Activated T-helper 17 cell treated with anti-CD3 and anti-CD28 coated beads, Interleukin-2, amount 50 U/mL, for 72 hours (primary cell): ENCODE data around the gene VCP. TPM values are rescaled to one million over a fixed set of nuclear protein-coding genes. Genes with fewer than 3 reads are reported as not detected.

Source experiments
- ATAC-seq: fragments of 150-1000 bp; cut with Tn5 transposase; replicated peaks from 2 replicates; pipeline ENCODE4 v1.10.0; 2021; ENCODE audit warnings: mild to moderate bottlenecking, moderate library complexity
- H3K27ac Mint-ChIP-seq: one replicate; pipeline ENCODE4 v1.8.0; 2022; ENCODE audit warnings: mixed read lengths
- H3K27me3 Mint-ChIP-seq: one replicate; pipeline ENCODE4 v1.8.0; 2022; ENCODE audit warnings: mixed read lengths
- H3K36me3 Mint-ChIP-seq: one replicate; pipeline ENCODE4 v1.8.0; 2022; ENCODE audit warnings: low read depth, mild to moderate bottlenecking, mixed read lengths
- H3K4me1 Mint-ChIP-seq: one replicate; pipeline ENCODE4 v1.8.0; 2022; ENCODE audit warnings: mixed read lengths
- H3K4me3 Mint-ChIP-seq: one replicate; pipeline ENCODE4 v1.8.0; 2022; ENCODE audit warnings: mild to moderate bottlenecking, mixed read lengths
- H3K9me3 Mint-ChIP-seq: one replicate; pipeline ENCODE4 v1.8.0; 2022; ENCODE audit warnings: mixed read lengths
- total RNA-seq, 2 donors: library from RNA; stranded (reverse); gene quantifications; one replicate each; pipeline ENCODE4 v1.2.3, GENCODE V29; 2022

VCP gene
- total RNA-seq, 2 donors from 2014 or later = 235 to 322 TPM

DNA sequence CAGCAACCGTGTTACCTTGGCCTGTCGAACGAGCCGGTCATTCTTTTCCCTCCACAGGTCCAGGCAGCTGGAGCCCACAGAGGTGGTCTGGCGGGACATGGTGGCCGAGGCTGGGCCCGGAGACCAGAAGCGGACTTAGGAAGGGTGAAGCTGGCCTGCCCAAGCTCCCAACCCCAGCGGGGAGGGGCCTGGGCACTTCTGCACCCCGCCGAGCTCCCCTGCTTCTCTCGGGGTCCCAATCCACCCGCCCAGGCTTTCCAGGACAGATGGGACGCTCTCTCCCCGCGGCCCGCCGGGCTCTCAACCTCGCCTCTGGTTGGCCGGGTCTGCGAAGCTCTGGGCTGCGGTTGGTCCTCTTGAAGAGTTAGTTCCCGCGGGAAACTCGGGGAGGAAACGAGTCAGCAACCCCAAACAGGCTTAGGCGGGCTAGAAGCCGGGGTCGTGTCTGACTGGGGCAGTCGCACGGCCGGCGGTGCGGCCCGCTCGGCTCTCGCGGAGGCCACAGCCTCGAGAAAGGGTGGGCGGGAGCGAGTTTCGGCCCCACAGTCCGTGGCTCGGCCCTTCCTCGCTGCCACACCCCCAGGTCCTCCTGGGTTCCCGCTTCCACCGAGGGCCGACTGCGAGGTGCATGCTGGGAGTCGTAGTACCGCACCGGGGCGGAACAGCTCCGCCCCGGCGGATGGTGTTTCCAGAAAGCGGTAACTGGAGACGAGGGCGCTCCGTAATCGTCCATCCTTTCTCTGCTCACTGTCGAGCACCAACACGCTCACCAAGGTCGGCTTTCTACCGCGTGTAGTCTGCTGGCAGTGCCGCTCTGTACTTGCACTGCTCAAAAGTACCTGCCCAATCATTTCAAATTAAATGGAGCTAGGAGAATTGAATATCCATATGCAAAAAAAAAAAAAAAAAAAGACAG, 7.3 kb upstream of the VCP start, which contains the start of gene FANCG:
FANCG (minus strand) TSS at position 517 of the 916 bp plus-strand sequence; CDS start at position 99, 418 bp downstream.
- H3K4me1 Mint-ChIP-seq = peaks cover 16% of the 10 kb centered on the region
- peak within 1 kb of the TSS; percentile 99 for H3K4me3 Mint-ChIP-seq
- H3K27me3 Mint-ChIP-seq = no peaks in the 10 kb centered on the region
- H3K9me3 Mint-ChIP-seq = no peaks in the 10 kb centered on the region
- H3K27ac Mint-ChIP-seq = peak within 1 kb of the TSS; percentile 95
- ATAC-seq = peak; percentile 93
- H3K36me3 Mint-ChIP-seq = peaks cover 41% of the 10 kb centered on the region

- Mint-ChIP-seq H3K9me3 (no peaks in the 10 kb centered on the region), H3K27ac (peak overlapping the region; percentile 95), H3K27me3 (no peaks in the 10 kb centered on the region), H3K4me1 (peaks cover 23% of the 10 kb centered on the region), H3K36me3 (peaks cover 47% of the 10 kb centered on the region), H3K4me3 (peak overlapping the region; percentile 99)
- ATAC-seq = peak; percentile 6
Observed at GRCh38 chr9:35079041-35079425, 6.6 kb upstream of the VCP start.

GRCh38 chr9:35078066-35078465, 5.6 kb upstream of the VCP start:
- ATAC-seq = no peak
- H3K27me3 Mint-ChIP-seq = no peaks in the 10 kb centered on the region
- H3K36me3 Mint-ChIP-seq = peaks cover 57% of the 10 kb centered on the region
- peak overlapping the region; percentile 99 for H3K4me3 Mint-ChIP-seq
- no peaks in the 10 kb centered on the region for H3K9me3 Mint-ChIP-seq
- peak overlapping the region; percentile 95 for H3K27ac Mint-ChIP-seq
- peaks cover 31% of the 10 kb centered on the region for H3K4me1 Mint-ChIP-seq

DNA sequence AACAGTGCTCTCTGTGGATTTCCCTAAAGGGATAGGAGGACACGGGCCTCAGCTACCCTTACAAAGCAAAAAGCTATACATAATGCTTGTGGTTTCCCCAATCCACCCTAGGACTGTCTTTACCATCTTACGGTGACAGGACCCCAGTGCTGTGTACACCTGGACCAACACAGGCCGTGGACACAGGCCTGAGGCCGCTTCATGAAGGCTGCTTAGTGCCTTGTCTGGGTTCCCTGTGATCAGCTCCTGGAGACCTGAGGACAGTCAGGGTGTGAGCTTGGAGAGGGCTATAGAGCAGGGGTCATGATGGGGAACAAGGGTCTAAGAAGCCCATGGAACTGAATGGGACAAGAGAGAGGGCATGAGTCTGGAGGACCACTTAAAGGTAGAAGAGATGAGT, 4.4 kb upstream of the VCP start:
- Mint-ChIP-seq H3K27me3 (no peaks in the 10 kb centered on the region), H3K9me3 (no peaks in the 10 kb centered on the region), H3K4me3 (peak overlapping the region; percentile 99), H3K4me1 (peaks cover 35% of the 10 kb centered on the region), H3K36me3 (peaks cover 66% of the 10 kb centered on the region), H3K27ac (no peak overlapping the region)
- no peak for ATAC-seq

DNA sequence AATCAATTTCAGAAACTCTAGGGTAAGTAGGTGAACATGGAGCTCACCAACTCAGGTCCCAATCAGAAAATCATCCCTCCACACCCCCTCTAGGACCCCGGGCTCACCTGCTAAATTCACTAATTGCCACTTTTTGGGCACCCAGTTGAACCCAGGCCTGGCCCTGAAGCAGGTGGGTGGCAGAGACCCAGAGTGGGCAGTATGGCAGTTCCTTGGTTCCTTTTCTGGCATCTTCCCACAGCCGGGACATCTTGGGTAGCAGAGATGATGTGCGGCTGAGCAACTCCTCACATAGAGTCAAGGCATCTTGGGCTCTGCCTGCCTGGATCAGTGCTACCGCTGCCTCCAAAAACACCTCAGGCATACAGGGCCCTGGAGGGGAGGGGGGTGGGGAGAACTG, 2.9 kb upstream of the VCP start:
- no peak for ATAC-seq
- Mint-ChIP-seq H3K27me3 (no peaks in the 10 kb centered on the region), H3K4me1 (peaks cover 41% of the 10 kb centered on the region), H3K27ac (no peak overlapping the region), H3K9me3 (no peaks in the 10 kb centered on the region), H3K4me3 (no peak overlapping the region), H3K36me3 (peaks cover 81% of the 10 kb centered on the region)

DNA sequence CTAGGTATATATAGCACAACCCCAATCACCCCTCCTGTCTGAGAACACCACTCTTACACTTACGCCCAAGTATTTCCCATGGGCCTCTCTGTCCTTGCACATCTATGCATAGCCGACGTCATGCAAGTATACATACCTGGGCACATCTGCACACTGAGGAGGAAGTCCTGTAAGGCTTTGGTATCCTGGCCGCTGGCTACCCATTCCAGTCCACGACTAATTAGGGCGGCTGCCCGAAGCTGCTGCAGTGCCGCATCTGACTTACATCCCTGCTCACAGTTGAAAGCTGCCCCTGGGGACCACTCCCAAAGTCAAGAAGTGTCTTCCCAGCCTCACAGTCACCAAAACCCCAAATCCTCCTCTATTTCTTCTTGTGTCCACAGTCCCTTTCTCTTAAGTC, 2.4 kb upstream of the VCP start:
- no peak overlapping the region for H3K4me3 Mint-ChIP-seq
- H3K27ac Mint-ChIP-seq = no peak overlapping the region
- no peaks in the 10 kb centered on the region for H3K9me3 Mint-ChIP-seq
- H3K36me3 Mint-ChIP-seq = peaks cover 87% of the 10 kb centered on the region
- peaks cover 46% of the 10 kb centered on the region for H3K4me1 Mint-ChIP-seq
- no peak for ATAC-seq
- no peaks in the 10 kb centered on the region for H3K27me3 Mint-ChIP-seq

- ATAC-seq = no peak
- peaks cover 93% of the 10 kb centered on the region for H3K36me3 Mint-ChIP-seq
- H3K27me3 Mint-ChIP-seq = no peaks in the 10 kb centered on the region
- peaks cover 46% of the 10 kb centered on the region for H3K4me1 Mint-ChIP-seq
- peak overlapping the region; percentile 89 for H3K4me3 Mint-ChIP-seq
- peak overlapping the region; percentile 95 for H3K27ac Mint-ChIP-seq
- no peaks in the 10 kb centered on the region for H3K9me3 Mint-ChIP-seq
Observed at GRCh38 chr9:35074141-35074540, 1.7 kb upstream of the VCP start.

- peaks cover 51% of the 10 kb centered on the region for H3K4me1 Mint-ChIP-seq
- peak overlapping the region; percentile 95 for H3K27ac Mint-ChIP-seq
- peak overlapping the region; percentile 89 for H3K4me3 Mint-ChIP-seq
- no peaks in the 10 kb centered on the region for H3K9me3 Mint-ChIP-seq
- no peaks in the 10 kb centered on the region for H3K27me3 Mint-ChIP-seq
- ATAC-seq = peak; percentile 30
- H3K36me3 Mint-ChIP-seq = peaks cover 96% of the 10 kb centered on the region
Observed at GRCh38 chr9:35073279-35073612, 821 bp upstream of the VCP start.

- peak; percentile 49 for ATAC-seq
- H3K4me1 Mint-ChIP-seq = peaks cover 52% of the 10 kb centered on the region
- no peaks in the 10 kb centered on the region for H3K27me3 Mint-ChIP-seq
- H3K27ac Mint-ChIP-seq = peak overlapping the region; percentile 97
- H3K9me3 Mint-ChIP-seq = no peaks in the 10 kb centered on the region
- peak overlapping the region; percentile 89 for H3K4me3 Mint-ChIP-seq
- H3K36me3 Mint-ChIP-seq = peaks cover 96% of the 10 kb centered on the region
Observed at GRCh38 chr9:35071814-35072460, 488 bp downstream of the VCP start.

GRCh38 chr9:35070823-35071813, 1.3 kb downstream of the VCP start:
- Mint-ChIP-seq H3K27me3 (no peaks in the 10 kb centered on the region), H3K4me3 (peak overlapping the region; percentile 89), H3K36me3 (peaks cover 97% of the 10 kb centered on the region), H3K9me3 (no peaks in the 10 kb centered on the region), H3K27ac (peak overlapping the region; percentile 97), H3K4me1 (peaks cover 56% of the 10 kb centered on the region)
- ATAC-seq = peak; percentile 23

GRCh38 chr9:35069020-35069419, 3.4 kb downstream of the VCP start:
- H3K4me3 Mint-ChIP-seq = peak overlapping the region; percentile 89
- peaks cover 97% of the 10 kb centered on the region for H3K36me3 Mint-ChIP-seq
- H3K27me3 Mint-ChIP-seq = no peaks in the 10 kb centered on the region
- H3K4me1 Mint-ChIP-seq = peaks cover 48% of the 10 kb centered on the region
- no peaks in the 10 kb centered on the region for H3K9me3 Mint-ChIP-seq
- H3K27ac Mint-ChIP-seq = peak overlapping the region; percentile 80
- no peak for ATAC-seq

DNA sequence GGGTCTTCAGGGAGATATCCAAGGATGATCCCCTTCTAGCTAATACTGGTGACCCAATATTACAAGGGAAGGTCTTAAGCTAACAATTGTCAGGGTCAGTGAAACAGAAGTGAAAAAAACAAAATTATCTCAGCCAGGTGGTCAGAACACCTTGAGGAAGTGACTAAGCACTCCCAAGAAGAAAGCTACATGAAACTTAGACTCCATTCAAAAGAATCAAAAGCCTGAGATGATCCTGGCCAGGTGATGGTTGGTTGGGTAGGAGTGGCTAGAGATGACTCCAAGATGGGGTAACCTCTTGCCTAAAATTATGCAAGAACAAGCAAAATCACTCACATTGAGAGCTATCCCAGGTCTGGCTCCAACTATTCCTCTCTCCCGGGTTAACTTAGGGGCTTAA, 5.4 kb downstream of the VCP start:
- Mint-ChIP-seq H3K36me3 (peaks cover 98% of the 10 kb centered on the region), H3K27me3 (no peaks in the 10 kb centered on the region), H3K4me3 (peak overlapping the region; percentile 89), H3K27ac (peak overlapping the region; percentile 80), H3K4me1 (peaks cover 36% of the 10 kb centered on the region), H3K9me3 (no peaks in the 10 kb centered on the region)
- ATAC-seq = no peak

DNA sequence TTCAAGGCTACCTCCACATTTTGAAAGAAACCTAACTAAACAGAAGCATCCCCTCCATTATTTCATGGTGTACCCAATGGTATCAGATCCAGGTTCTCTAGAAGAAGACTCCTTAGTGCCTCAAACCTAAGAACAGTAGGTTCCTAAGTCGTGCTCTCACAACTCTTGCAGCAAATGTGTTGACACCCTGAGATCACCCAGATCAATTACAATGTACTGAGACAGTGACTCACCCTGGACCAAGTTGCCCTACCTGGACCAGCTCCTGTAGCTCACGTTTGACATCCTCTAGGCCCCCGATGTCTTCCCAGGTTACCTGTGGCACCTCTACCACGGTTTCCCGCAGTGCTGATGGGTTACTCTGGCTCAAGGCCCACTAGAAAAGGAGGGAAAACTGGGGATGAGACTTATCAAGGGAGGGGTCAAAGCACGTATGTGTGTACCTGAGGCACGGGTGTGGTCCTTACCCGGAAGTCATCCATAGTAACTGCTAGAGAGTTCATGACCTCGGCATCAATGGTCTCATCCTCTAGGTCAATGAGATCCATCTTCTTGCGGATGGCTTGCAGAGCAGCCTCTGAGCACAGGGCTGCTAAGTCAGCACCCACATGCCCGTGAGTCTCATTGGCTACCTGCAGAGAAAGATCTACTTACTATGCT, 11.7 kb downstream of the VCP start:
- H3K36me3 Mint-ChIP-seq = peaks cover 100% of the 10 kb centered on the region
- no peak overlapping the region for H3K27ac Mint-ChIP-seq
- H3K4me1 Mint-ChIP-seq = peaks cover 4% of the 10 kb centered on the region
- ATAC-seq = no peak
- H3K4me3 Mint-ChIP-seq = no peak overlapping the region
- no peaks in the 10 kb centered on the region for H3K9me3 Mint-ChIP-seq
- no peaks in the 10 kb centered on the region for H3K27me3 Mint-ChIP-seq

- Mint-ChIP-seq H3K4me3 (no peak overlapping the region), H3K9me3 (no peaks in the 10 kb centered on the region), H3K27ac (peak overlapping the region; percentile 38), H3K36me3 (peaks cover 100% of the 10 kb centered on the region), H3K4me1 (peaks cover 4% of the 10 kb centered on the region), H3K27me3 (no peaks in the 10 kb centered on the region)
- no peak for ATAC-seq
Observed at GRCh38 chr9:35059438-35059837, 13.0 kb downstream of the VCP start.
